T47D (cell line): ENCODE data around the gene CPT2.

Experiments
- DNase-seq, 2 experiments: peaks; one replicate each; pipeline versions ENCODE4 v3.0.0 to v3.0.0-alpha.2; 2011 to 2012; ENCODE audit warnings: low read depth in 1 of 2, low spot score in 1 of 2
- JUND ChIP-seq: IDR thresholded peaks from 2 replicates; pipeline ENCODE4 v1.6.1; 2012; ENCODE audit warnings: low read depth
- in situ Hi-C: cut with HindIII; loops from 2 replicates; pipeline ENCODE4 v1.10.0; 2016; ENCODE audit warnings: low sequenced_read_pairs, low pct_unique_long_range_greater_than_20kb

The CPT2 gene

GRCh38 chr1:53196485-53197290, at the start of gene CPT2:
CPT2 (plus strand) TSS chr1:53196824; CDS start chr1:53196944, 120 bp downstream.
- DNase-seq = peak; percentile 81 to 85
- no peak for TF ChIP-seq JUND
- in situ Hi-C loops = no loop called here

- no peak for DNase-seq
- in situ Hi-C loops = no loop called here
- TF ChIP-seq JUND = no peak
Measured at GRCh38 chr1:53147174-53147573, 49.5 kb upstream of the CPT2 start.

GRCh38 chr1:53148123-53148522, 48.5 kb upstream of the CPT2 start:
- DNase-seq = no peak
- in situ Hi-C loops = no loop called here
- no peak for TF ChIP-seq JUND

- in situ Hi-C loops = no loop called here
- no peak for DNase-seq
- TF ChIP-seq JUND = no peak
Measured at GRCh38 chr1:53153752-53154151, 42.9 kb upstream of the CPT2 start.

- in situ Hi-C loops = no loop called here
- no peak for TF ChIP-seq JUND
- no peak for DNase-seq
Measured at GRCh38 chr1:53154859-53155438, 41.7 kb upstream of the CPT2 start.

GRCh38 chr1:53155534-53155933, 41.1 kb upstream of the CPT2 start:
- DNase-seq = no peak
- in situ Hi-C loops = no loop called here
- TF ChIP-seq JUND = no peak

GRCh38 chr1:53155945-53156344, 40.7 kb upstream of the CPT2 start:
- in situ Hi-C loops = no loop called here
- no peak for TF ChIP-seq JUND
- DNase-seq = no peak

- in situ Hi-C loops = no loop called here
- no peak for TF ChIP-seq JUND
- no peak for DNase-seq
Measured at GRCh38 chr1:53156783-53157182, 39.8 kb upstream of the CPT2 start.

GRCh38 chr1:53158900-53159299, 37.7 kb upstream of the CPT2 start:
- no peak for DNase-seq
- in situ Hi-C loops = no loop called here
- TF ChIP-seq JUND = no peak

- TF ChIP-seq JUND = no peak
- no peak for DNase-seq
- in situ Hi-C loops = no loop called here
Measured at GRCh38 chr1:53160924-53161378, 35.7 kb upstream of the CPT2 start.

GRCh38 chr1:53162621-53163020, 34.0 kb upstream of the CPT2 start:
- in situ Hi-C loops = no loop called here
- TF ChIP-seq JUND = no peak
- no peak for DNase-seq

GRCh38 chr1:53163291-53163768, 33.3 kb upstream of the CPT2 start:
- in situ Hi-C loops = no loop called here
- no peak for TF ChIP-seq JUND
- DNase-seq = no peak

GRCh38 chr1:53165408-53165961, 31.1 kb upstream of the CPT2 start:
- TF ChIP-seq JUND = no peak

More at GRCh38 chr1:53165408-53165961, 31.1 kb upstream of the CPT2 start:
- in situ Hi-C loops = no loop called here
- no peak for DNase-seq
